GM12878 (cell line): ENCODE measurements around the gene LIN52. TPM values are rescaled to one million over a fixed set of nuclear protein-coding genes. Genes with fewer than 3 reads are reported as not detected.

Experiments used
- ATAC-seq: fragments of 200-7000 bp; cut with Tn5 transposase; 3 replicates; pipeline ENCODE4 v1.9.1; 2020; ENCODE audit warnings: mild to moderate bottlenecking, moderate library complexity
- BruUV-seq: library from RNA; stranded (reverse); fragments of 400-500 nt; replicated peaks from 2 replicates; lab custom pipeline; 2021; lab: Mats Ljungman, UMichigan
- CTCF ChIA-PET: fragments of 300-600 bp; sonication (Branson Sonifier 250); formaldehyde crosslinking; extraction: SDS; loops from one replicate; lab custom pipeline; 2021; ENCODE audit warnings: inconsistent platforms; lab: Yijun Ruan, JAX
- POLR2A ChIA-PET: fragments of 350-600 bp; formaldehyde crosslinking; extraction: SDS; loops from one replicate; lab custom pipeline; 2021; ENCODE audit warnings: inconsistent platforms; lab: Charles Lee
- RAD21 ChIA-PET: fragments of 300-600 bp; sonication (Branson Sonifier 250); formaldehyde crosslinking; loops from one replicate; lab custom pipeline; 2023; ENCODE audit warnings: antibody characterized with exemption; ENCODE audit not compliant: unreplicated experiment; lab: Charles Lee
- SMC1A ChIA-PET: fragments of 300-600 bp; sonication (Branson Sonifier 250); formaldehyde crosslinking; loops from one replicate; lab custom pipeline; 2023; ENCODE audit not compliant: unreplicated experiment, uncharacterized antibody; lab: Charles Lee
- DNase-seq: peaks from one replicate; pipeline ENCODE4 v3.0.0-alpha.2; 2011; ENCODE audit warnings: low read depth, low spot score
- FAIRE-seq: peaks from 3 replicates; lab custom pipeline; 2011; peaks lifted over from hg19 to GRCh38; lab: Jason Lieb, UNC
- H2AFZ ChIP-seq: 2 replicates; pipeline ENCODE4 v1.6.0; 2011; ENCODE audit warnings: low read depth, low read length, control low read depth; ENCODE audit not compliant: control insufficient read depth
- H3K27ac ChIP-seq: 2 replicates; pipeline ENCODE4 v1.5.1; 2011; ENCODE audit warnings: control low read depth; ENCODE audit not compliant: control insufficient read depth, insufficient read depth
- H3K27me3 ChIP-seq, 2 experiments: replicated peaks in 1 of 2; 2 replicates each; pipeline versions ENCODE4 v1.6.0 to v1.6.1; 2011; ENCODE audit warnings: low read length in 1 of 2; ENCODE audit not compliant: control insufficient read depth in 2 of 2, insufficient read depth in 2 of 2
- H3K36me3 ChIP-seq, 2 experiments: 2 replicates each; pipeline ENCODE4 v1.5.1; 2011; ENCODE audit warnings: low read length in 1 of 2; ENCODE audit not compliant: control insufficient read depth in 2 of 2, insufficient read depth in 2 of 2
- H3K4me1 ChIP-seq: 2 replicates; pipeline ENCODE4 v1.6.1; 2011; ENCODE audit warnings: mild to moderate bottlenecking, low read length, moderate library complexity, mixed read lengths; ENCODE audit not compliant: control insufficient read depth, insufficient read depth
- H3K4me2 ChIP-seq: 2 replicates; pipeline ENCODE4 v1.6.0; 2011; ENCODE audit warnings: control low read depth; ENCODE audit not compliant: control insufficient read depth, insufficient read depth
- H3K4me3 ChIP-seq: fragments of 200-600 bp; sonication (generic); 2 replicates; pipeline ENCODE4 v1.5.1; 2016
- H3K79me2 ChIP-seq: 2 replicates; pipeline ENCODE4 v1.6.0; 2011; ENCODE audit warnings: low read length; ENCODE audit not compliant: control insufficient read depth, insufficient read depth
- H3K9ac ChIP-seq: 2 replicates; pipeline ENCODE4 v1.8.0; 2011; ENCODE audit warnings: low read length, control low read depth, mixed read lengths; ENCODE audit not compliant: control insufficient read depth, insufficient read depth
- H3K9me3 ChIP-seq: replicated peaks from 3 replicates; pipeline ENCODE4 v1.5.1; 2011; ENCODE audit warnings: mild to moderate bottlenecking, low read length; ENCODE audit not compliant: control insufficient read depth, insufficient read depth
- H4K20me1 ChIP-seq: 2 replicates; pipeline ENCODE4 v1.6.0; 2011; ENCODE audit not compliant: control insufficient read depth, insufficient read depth
- HDAC6 ChIP-seq: fragments of 200-600 bp; sonication (generic); IDR thresholded peaks from one replicate; pipeline ENCODE4 v1.8.0; 2017; ENCODE audit warnings: antibody characterized with exemption; ENCODE audit not compliant: unreplicated experiment
- IKZF2 ChIP-seq, 2 experiments: fragments of 450-650 bp; IDR thresholded peaks; 2 replicates each; pipeline ENCODE4 v1.6.1; 2017; ENCODE audit warnings: mild to moderate bottlenecking in 2 of 2, moderate library complexity in 2 of 2
- MTA2 ChIP-seq: fragments of 450-650 bp; IDR thresholded peaks from 2 replicates; pipeline ENCODE4 v1.6.1; 2016; ENCODE audit warnings: low read depth, mild to moderate bottlenecking, moderate library complexity
- NFIC ChIP-seq: IDR thresholded peaks from 2 replicates; pipeline ENCODE4 v1.6.1; 2012; ENCODE audit warnings: low read depth, mild to moderate bottlenecking, inconsistent platforms, low read length, moderate library complexity
- NR2C1 ChIP-seq: fragments of 450-650 bp; IDR thresholded peaks from 2 replicates; pipeline ENCODE4 v1.6.1; 2017; ENCODE audit warnings: antibody characterized with exemption, mild to moderate bottlenecking, moderate library complexity
- RAD21 ChIP-seq: IDR thresholded peaks from 2 replicates; pipeline ENCODE4 v1.6.1; 2011; ENCODE audit warnings: mild to moderate bottlenecking, low read depth, low read length, moderate library complexity; ENCODE audit not compliant: insufficient read depth
- REST ChIP-seq: IDR thresholded peaks from 2 replicates; pipeline ENCODE4 v1.6.1; 2012; ENCODE audit warnings: mild to moderate bottlenecking, low read depth, low read length
- RFX5 ChIP-seq: IDR thresholded peaks from 2 replicates; pipeline ENCODE4 v1.6.1; 2011; ENCODE audit warnings: low read depth, low read length, improper control_type of control experiment
- SMAD1 ChIP-seq: fragments of 450-650 bp; IDR thresholded peaks from 2 replicates; pipeline ENCODE4 v1.6.1; 2018; ENCODE audit warnings: mild to moderate bottlenecking, low read depth; ENCODE audit not compliant: partially characterized antibody
- ZNF592 ChIP-seq: fragments of 450-650 bp; IDR thresholded peaks from 2 replicates; pipeline ENCODE4 v1.6.1; 2017; ENCODE audit warnings: mild to moderate bottlenecking, moderate library complexity
- WGBS: methylation state at CpG from one replicate; pipeline ENCODE4 v1.1.6; 2016; ENCODE audit warnings: low lambda C conversion rate; ENCODE audit not compliant: insufficient replicate concordance, insufficient coverage; ENCODE audit errors: missing lambda C conversion rate; 5-methylcytosine and 5-hydroxymethylcytosine counted together
- in situ Hi-C: fragments of 300-500 bp; cut with MboI; formaldehyde crosslinking; loops from 9 replicates; pipeline ENCODE4 v1.14.3; 2018; ENCODE audit warnings: mixed read lengths
- intact Hi-C: fragments of 100-400 bp; cut with micrococcal nuclease; formaldehyde crosslinking; loops from one replicate; pipeline ENCODE4 v1.14.2; 2022; ENCODE audit not compliant: unreplicated experiment
- polyA plus RNA-seq, 11 experiments: library from polyadenylated mRNA; depleted of rRNA in 4 of 11; unstranded in 6 of 11; stranded (reverse) in 5 of 11; fragments of >200 nt; fragmentation: Nextera tagmentation in 4 of 11; fragmentation: Illumina TruSeq in 1 of 11; extraction: Ambion mirVana in 4 of 11; extraction: Trizol in 1 of 11; gene quantifications; 1 replicate in 1 of 11; 2 replicates in 10 of 11; pipeline versions ENCODE4 v1.2.1 to v1.2.3, GENCODE V29; 2011 to 2016; ENCODE audit warnings: inconsistent platforms in 2 of 11, missing spikeins in 2 of 11, low read depth in 1 of 11
- total RNA-seq, 4 experiments: library from RNA; depleted of rRNA in 3 of 4; stranded (reverse); fragments of >200 nt in 3 of 4; fragmentation: Illumina TruSeq in 1 of 4; extraction: Trizol in 1 of 4; gene quantifications; 2 replicates each; pipeline versions ENCODE4 v1.2.1 to v1.2.3, GENCODE V29; 2013 to 2021

LIN52 gene
- total and polyA plus RNA-seq, 10 of the 15 experiments (the other 5 are each of a cell fraction or from before 2014, with no cell fraction given), result 13.3 to 30.9 (median 19.9) TPM

GRCh38 chr14:74081491-74081890, 3.3 kb upstream of the LIN52 start (continued):
- TF ChIP-seq ZNF592, result no peak

- Histone ChIP-seq H3K36me3 (no peaks in the 10 kb centered on the region; a peak in 1 of 4 replicates), H3K4me3 (peak overlapping the region; percentile 84), H3K27me3 (no peaks in the 10 kb centered on the region), H3K9ac (no peak overlapping the region), H3K27ac (no peak overlapping the region), H3K4me1 (peaks cover 4% of the 10 kb centered on the region), H2AFZ (no peak overlapping the region), H3K79me2 (peaks cover 28% of the 10 kb centered on the region), H4K20me1 (no peaks in the 10 kb centered on the region), H3K4me2 (peak overlapping the region; percentile 97), H3K9me3 (no peaks in the 10 kb centered on the region)
- TF ChIP-seq MTA2, result no peak
- no peak for TF ChIP-seq REST
- no peak for TF ChIP-seq RFX5
- no peak for TF ChIP-seq HDAC6
- no peak for TF ChIP-seq NFIC
- TF ChIP-seq RAD21, result no peak
- TF ChIP-seq IKZF2 (IDR thresholded peaks at IDR 0.05), result no peak
- no peak for TF ChIP-seq ZNF592
- TF ChIP-seq SMAD1, result no peak
- no peak for TF ChIP-seq NR2C1
- DNase-seq, result no peak
- intact Hi-C loops, result no loop called here
- no peak for ATAC-seq
- FAIRE-seq, result no peak
- in situ Hi-C loops, result no loop called here
- CTCF ChIA-PET, result no interaction called here
- SMC1A ChIA-PET, result interaction anchor here (0.7 to 1.6 kb wide), 3 partner anchors 10 to 17 kb away, joined by 3 to 4 read pairs (median 3); no protein-coding TSS in a partner anchor
- BruUV-seq, result no TSS peak
- POLR2A ChIA-PET, result no interaction called here
- 95% methylated on average over 3 of the region's 3 CpGs for WGBS
- RAD21 ChIA-PET, result no interaction called here
Measured at GRCh38 chr14:74083161-74083560, 1.6 kb upstream of the LIN52 start.
